ENCODE data around the gene BRME1.

GRCh38 chr19:13856497-13856896 lies 49.4 kb downstream of the BRME1 start:
- TF ChIP-seq POLR2A (IDR thresholded peaks at IDR 0.05; ENCODE audit: low read depth, low read length) (no peak), POLR2AphosphoS5 (IDR thresholded peaks at IDR 0.05; ENCODE audit: low read depth, low read length) (no peak), TAF1 (IDR thresholded peaks at IDR 0.05; ENCODE audit: borderline replicate concordance, low read depth, low read length) (no peak)

Measured in GM12892 (cell line).